HUDEP-2 (cell line): Measurements from ENCODE around the gene CCDC187.
"Not testable (repeated sequence)": the region's sequence is repeated elsewhere in the genome, so short reads cannot be mapped to it uniquely, and the experiment has no call there.

Experiments used
- DNase-seq, 76 experiments: peaks; one replicate each; lab custom pipeline; 2025; ENCODE audit not compliant: unreplicated experiment in 76 of 76; lab: John Stamatoyannopoulos, UW

The CCDC187 gene

DNA sequence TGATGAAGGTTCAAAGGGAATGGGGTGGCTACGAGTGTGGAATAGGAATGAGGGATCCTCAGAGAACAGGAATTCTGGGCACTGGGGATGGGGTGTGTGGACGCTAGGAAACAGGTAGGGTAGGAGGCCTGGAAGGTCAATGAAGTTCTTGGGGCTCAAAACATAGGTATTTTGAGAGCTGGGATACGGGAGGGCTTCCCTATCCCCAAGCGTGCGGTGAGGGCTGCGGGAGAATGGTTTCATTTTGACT lies 59.0 kb downstream of the CCDC187 start:
- DNase-seq = no peak

DNA sequence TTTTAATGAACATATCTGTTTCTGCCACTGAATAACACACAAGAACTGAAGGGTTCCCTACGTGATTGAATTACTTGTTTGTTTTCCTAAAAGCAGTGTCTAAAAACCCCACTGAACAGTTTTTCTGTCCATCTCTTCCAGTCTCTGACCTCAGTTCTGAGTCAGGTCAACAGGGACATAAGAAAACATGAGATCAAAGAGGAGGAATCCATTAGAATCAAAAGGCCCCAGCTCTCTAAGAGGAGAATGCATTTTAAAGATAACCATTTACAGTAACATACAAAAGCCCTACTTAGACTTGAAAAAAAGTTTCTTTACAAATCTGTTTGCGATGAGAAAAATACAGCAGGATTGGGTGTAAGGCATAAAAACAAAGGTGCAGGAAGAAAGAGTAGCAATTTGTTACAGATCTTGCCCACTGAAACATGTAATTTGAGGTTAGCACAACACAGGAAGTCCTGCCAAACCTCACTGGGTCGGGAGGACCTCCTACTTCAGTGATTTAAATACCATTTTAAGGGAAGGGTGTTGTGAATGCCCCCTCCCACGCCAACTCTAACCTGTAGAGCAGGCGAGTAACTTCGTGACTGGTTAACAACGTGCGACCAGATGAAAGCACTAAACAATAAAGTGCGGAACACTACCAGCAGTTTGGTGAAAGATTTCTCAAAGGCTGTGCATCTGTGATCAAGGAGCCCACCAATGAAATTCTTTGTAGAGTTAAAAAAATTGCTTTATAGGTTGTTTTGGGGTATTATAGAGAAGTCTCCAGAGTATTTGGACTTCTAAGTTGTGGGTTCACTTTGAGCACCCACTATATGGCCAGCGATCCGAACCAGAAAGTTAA lies 59.5 kb downstream of the CCDC187 start:
- DNase-seq = no peak

DNA sequence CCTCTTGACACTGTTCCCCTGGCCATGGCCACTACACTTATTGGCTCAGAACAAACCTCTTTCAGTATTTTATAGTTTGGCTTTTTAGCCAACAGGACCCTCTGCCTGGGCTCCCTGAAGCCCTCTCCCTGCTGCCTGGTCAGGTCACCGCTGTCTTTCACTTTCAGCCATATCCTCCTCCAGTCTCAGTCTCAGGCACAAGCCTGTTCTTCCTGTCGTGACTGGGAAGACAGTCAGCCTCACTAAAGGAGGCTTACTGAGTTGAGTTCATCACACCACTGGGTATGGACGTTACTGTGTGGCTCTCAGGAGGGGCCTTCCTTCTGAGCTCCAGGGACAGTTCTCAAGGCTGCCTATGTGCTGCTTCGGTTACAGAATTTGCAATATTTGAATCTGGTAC lies 60.3 kb downstream of the CCDC187 start:
- no peak for DNase-seq

GRCh38 chr9:136242918-136243525 lies 60.9 kb downstream of the CCDC187 start:
- DNase-seq = peak in 25 of 76 experiments; percentile 7 to 55 (median 21)

- DNase-seq = no peak
Observed at GRCh38 chr9:136242248-136242647, 61.6 kb downstream of the CCDC187 start.

GRCh38 chr9:136241542-136241941 lies 62.4 kb downstream of the CCDC187 start:
- peak in 11 of 76 experiments; percentile 11 to 36 (median 18) for DNase-seq

DNA sequence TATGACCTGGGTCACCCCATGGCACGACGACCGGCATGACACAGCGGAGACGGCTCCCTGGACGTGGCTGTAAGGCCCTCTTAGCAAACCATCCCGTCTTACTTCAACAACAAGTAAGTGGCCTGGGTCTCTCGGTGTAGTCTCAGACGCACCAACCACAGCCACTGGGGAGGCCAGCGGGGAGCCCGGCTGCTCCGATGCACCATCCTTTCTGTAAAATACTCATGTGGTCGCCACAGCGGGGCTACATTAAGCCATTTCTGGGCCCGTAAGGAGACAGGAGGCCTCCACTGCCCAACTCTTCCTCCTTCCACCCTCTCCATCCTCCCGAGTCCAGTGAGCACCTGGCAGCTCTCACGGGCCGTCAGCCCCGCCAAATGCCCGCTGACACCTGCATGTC lies 63.0 kb downstream of the CCDC187 start:
- DNase-seq = no peak

- peak in 35 of 76 experiments; percentile 13 to 63 (median 37) for DNase-seq
Observed at GRCh38 chr9:136239983-136240330, 63.9 kb downstream of the CCDC187 start.

DNA sequence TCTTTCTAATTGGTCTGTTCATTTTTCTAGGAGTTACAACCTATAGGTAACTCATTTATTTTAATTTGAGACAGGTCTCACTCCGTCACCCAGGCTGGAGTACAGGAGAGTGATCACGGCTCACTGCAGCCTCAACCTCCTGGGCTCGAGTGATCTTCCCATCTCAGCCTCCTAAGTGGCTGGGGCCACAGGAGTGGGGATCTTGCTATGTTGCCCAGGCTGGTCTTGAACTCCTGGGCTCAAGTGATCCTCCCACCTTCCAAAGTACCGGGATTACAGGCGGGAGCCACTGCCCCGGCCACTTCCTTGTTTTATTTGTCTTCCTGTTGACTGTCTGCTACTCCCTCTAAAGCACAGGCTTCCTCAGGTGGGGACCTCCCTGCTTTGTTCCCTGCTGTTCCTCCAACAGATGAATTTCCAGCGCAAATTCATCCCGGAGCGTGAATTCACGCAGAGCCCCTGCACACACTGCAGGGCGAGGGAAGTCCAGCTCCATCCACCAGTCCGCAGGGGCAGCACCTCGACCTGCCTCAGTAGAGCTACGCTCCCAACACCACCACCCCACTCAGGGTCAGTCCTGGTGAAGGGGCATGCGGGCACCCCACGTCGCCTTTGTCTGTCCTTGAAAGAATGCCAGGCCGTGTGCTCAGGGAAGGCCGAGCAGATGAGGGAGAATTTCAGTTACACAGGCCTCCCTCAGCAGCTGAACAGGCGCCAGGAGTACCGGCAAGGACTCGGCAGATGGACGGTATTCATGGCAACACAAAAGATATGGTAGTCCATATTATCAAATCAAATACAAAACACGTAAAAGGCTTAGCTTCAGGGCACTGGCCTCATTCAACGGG lies 64.5 kb downstream of the CCDC187 start:
- DNase-seq = peak in 5 of 76 experiments; percentile 22 to 56 (median 44)

- DNase-seq = no peak
Observed at GRCh38 chr9:136238342-136238732, 65.6 kb downstream of the CCDC187 start.

GRCh38 chr9:136237486-136238341 lies 66.2 kb downstream of the CCDC187 start:
- peak in 72 of 76 experiments; percentile 29 to 90 (median 74) for DNase-seq

DNA sequence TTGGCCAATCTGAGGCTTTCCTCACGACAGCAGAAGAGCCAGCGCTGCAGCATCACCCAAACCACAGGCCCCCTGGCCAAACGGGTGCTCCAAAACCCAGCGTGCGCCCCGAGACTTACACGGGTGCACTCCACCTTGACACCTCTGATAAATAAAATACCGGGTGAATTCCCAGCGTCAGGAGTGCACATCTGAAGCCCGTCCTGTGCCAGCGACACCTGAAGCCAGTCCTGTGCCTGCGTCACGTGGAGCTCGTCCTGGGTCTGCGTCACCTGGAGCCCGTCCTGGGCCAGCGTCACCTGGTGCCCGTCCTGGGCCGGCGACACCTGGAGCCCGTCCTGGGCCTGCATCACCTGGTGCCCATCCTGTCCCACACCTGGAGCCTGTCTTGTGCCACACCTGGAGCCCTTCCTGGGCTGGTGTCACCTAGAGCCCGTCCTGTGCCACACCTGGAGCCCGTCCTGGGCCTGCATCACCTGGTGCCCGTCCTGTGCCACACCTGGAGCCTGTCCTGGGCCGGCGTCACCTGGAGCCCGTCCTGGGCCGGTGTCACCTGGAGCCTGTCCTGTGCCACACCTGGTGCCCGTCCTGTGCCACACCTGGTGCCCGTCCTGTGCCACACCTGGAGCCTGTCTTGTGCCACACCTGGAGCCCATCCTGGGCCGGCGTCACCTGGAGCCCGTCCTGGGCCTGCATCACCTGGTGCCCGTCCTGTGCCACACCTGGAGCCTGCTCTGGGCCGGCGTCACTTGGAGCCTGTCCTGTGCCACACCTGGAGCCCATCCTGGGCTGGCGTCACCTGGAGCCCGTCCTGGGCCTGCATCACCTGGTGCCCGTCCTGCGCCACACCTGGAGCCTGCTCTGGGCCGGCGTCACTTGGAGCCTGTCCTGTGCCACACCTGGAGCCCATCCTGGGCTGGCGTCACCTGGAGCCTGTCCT lies 67.2 kb downstream of the CCDC187 start:
- not testable (repeated sequence) for DNase-seq

DNA sequence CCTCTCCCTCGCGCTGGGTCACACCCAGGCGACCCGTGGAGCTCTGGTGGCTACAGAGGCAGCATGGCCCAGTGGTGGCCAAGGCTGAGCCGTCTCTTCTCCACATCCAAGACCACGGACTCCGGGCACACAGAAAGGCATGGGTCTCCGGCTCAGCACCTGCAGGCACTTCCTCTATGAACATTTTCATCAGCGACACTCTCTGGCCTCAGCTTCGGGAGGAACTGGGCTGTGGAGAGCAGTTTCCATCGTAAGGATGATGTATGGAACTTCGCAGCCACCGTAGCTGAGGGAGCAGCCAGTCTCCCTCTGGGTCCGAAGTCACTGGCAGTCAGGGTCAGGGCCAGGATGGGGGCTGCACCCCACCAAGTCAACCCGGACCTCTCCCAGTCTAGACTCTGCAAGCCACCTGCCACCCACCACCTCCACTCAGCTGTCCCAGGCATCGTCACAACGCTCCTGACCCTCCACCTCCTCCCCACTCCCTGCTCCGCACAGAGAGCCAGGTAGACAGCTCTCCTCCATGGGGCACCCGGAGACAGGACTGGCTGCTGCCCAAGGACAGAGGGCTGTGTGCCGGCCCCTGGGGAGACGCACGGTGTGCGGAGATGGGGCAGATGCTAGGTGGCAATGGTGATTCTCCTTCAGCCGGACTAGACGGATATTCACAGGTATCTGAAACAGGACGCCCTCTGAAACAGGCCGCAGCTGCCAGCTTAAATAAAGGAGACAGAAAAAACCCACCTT lies 68.0 kb downstream of the CCDC187 start:
- DNase-seq = no peak

- DNase-seq = no peak
Observed at GRCh38 chr9:136235171-136235570, 68.7 kb downstream of the CCDC187 start.

DNA sequence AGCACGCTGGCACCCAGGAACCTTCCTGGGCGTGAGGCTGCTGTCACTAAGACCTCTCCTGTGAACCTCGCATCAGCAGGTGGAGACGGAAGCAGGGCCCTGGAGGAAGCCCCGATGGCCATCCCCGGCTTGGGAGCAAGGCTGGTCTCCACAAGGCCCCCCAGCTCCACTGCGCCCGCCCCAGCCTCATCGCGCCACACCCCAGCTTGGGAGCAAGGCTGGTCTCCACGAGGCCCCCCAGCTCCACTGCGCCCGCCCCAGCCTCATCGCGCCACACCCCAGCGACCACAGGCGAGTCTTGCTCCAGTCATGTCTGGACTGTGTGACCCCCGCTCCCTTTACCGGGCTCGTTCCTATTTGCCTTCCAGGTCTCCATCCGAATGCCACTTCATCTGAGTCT lies 69.3 kb downstream of the CCDC187 start:
- DNase-seq = no peak

DNA sequence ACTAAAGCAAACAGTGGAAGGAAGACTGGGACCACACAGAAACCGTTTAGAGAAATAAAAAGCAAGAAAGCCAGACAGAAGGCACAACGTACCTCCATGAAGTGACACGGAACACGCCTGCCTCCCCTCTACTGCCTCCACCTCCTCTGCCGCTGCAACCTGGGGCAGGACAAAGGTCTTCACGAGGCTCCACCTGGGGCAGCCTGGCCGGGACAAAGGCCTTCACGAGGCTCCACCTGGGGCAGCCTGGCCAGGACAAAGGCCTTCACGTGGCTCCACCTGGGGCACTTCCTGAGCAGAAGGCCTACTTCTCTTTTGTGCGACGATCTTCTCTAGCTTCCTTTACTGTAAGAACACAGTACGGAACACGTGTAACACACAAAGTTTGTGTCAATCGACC lies 70.0 kb downstream of the CCDC187 start:
- DNase-seq = no peak

DNA sequence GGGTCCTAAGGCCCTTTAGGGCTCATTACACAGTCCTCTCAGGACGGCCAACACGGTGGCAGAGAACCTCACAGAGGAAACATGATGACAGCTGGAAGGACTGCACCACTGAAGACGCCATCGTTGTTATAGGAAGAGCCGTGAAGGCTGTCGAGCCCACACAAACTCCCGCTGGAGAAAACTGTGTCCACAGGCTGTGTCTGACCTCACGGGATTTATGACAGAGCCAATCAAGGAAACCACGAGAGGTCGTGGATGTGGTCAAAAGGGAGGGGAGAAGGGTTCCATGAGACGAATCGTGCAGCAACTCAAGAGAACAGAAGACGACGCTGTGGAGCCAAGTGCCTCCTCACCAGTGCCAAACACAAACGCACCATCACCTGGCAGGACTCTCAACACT lies 70.5 kb downstream of the CCDC187 start:
- DNase-seq = peak in 1 of 76 experiments; percentile 6

GRCh38 chr9:136232969-136233368 lies 70.9 kb downstream of the CCDC187 start:
- DNase-seq = no peak
